Tibial nerve (tissue), 4 donors: ENCODE results near the gene FKBP1C.

Experiments used
- EP300 ChIP-seq, 2 donors: sonication (generic); formaldehyde crosslinking; IDR thresholded peaks; one replicate each; pipeline ENCODE4 v1.6.1; 2017; ENCODE audit warnings: antibody characterized with exemption in 2 of 2, mild to moderate bottlenecking in 1 of 2
- TF ChIP-seq, protein P1 (sequence below), 5 experiments: fragments of 200-600 bp in 3 of 5; fragments of 450-650 bp in 2 of 5; sonication (generic) in 3 of 5; IDR thresholded peaks; one replicate each; pipeline ENCODE4 v1.5.1; 2016 to 2019; ENCODE audit warnings: antibody characterized with exemption in 5 of 5, mild to moderate bottlenecking in 3 of 5, moderate library complexity in 2 of 5

DNA sequence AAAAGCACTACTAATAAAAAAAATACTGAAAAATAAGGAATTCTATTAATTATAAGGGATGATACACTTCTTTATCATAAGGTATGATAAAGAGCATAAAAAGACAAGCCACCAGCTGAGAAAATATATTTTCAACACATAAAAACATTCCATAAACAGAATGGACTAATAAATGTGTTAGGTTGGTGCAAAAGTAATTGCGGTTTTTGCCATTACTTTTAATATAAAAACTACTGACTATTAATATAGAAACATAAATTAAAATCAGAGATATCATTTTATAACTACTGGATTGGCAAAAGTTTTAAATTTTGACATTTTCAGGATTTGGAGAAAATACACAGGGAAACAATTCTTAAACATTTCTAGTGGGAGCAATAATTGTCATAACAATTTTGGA lies 37.1 kb upstream of the FKBP1C start:
- TF ChIP-seq, protein P1, sequence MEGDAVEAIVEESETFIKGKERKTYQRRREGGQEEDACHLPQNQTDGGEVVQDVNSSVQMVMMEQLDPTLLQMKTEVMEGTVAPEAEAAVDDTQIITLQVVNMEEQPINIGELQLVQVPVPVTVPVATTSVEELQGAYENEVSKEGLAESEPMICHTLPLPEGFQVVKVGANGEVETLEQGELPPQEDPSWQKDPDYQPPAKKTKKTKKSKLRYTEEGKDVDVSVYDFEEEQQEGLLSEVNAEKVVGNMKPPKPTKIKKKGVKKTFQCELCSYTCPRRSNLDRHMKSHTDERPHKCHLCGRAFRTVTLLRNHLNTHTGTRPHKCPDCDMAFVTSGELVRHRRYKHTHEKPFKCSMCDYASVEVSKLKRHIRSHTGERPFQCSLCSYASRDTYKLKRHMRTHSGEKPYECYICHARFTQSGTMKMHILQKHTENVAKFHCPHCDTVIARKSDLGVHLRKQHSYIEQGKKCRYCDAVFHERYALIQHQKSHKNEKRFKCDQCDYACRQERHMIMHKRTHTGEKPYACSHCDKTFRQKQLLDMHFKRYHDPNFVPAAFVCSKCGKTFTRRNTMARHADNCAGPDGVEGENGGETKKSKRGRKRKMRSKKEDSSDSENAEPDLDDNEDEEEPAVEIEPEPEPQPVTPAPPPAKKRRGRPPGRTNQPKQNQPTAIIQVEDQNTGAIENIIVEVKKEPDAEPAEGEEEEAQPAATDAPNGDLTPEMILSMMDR (IDR thresholded peaks at IDR 0.05), result no peak
- TF ChIP-seq EP300 (IDR thresholded peaks at IDR 0.05), result no peak
